ENCODE data around the gene CLPSL2.

GRCh38 chr6:35824552-35825192, 48.3 kb downstream of the CLPSL2 start:
- TF ChIP-seq CTCF (IDR thresholded peaks at IDR 0.05; ENCODE audit: low read length) (no peak), EZH2 (IDR thresholded peaks at IDR 0.05; ENCODE audit: borderline replicate concordance, low read length) (no peak)
